Panc1 (cell line): Measurements from ENCODE around the gene CADPS2. TPM values are rescaled to one million over a fixed set of nuclear protein-coding genes. Genes with fewer than 3 reads are reported as not detected.

Experiments
- ATAC-seq: fragments of 200-7000 bp; cut with Tn5 transposase; 2 replicates; pipeline ENCODE4 v1.9.1; 2020; ENCODE audit warnings: mild to moderate bottlenecking, moderate library complexity
- BruUV-seq: library from RNA; stranded (reverse); fragments of 400-500 nt; replicated peaks from 2 replicates; lab custom pipeline; 2021; lab: Mats Ljungman, UMichigan
- CTCF ChIA-PET: fragments of 300-600 bp; sonication (Branson Sonifier 250); formaldehyde crosslinking; loops from one replicate; lab custom pipeline; 2022; ENCODE audit warnings: antibody characterized with exemption; lab: Charles Lee
- POLR2A ChIA-PET: fragments of 300-600 bp; sonication (Branson Sonifier 250); formaldehyde crosslinking; loops from one replicate; lab custom pipeline; 2022; ENCODE audit warnings: antibody characterized with exemption; lab: Charles Lee
- DNase-seq: peaks from one replicate; pipeline ENCODE4 v3.0.0-alpha.2; 2010; ENCODE audit warnings: low read depth, low spot score
- H3K27ac ChIP-seq: 2 replicates; pipeline ENCODE4 v1.5.1; 2011; ENCODE audit warnings: mild to moderate bottlenecking, low read length, inconsistent platforms
- H3K27me3 ChIP-seq: fragments of 200-500 bp; sonication (Bioruptor generic); 2 replicates; pipeline ENCODE4 v1.6.0; 2014; ENCODE audit warnings: low read length, inconsistent platforms; ENCODE audit not compliant: control insufficient read depth, insufficient read depth
- H3K36me3 ChIP-seq: fragments of 200-500 bp; sonication (Bioruptor generic); 2 replicates; pipeline ENCODE4 v1.5.1; 2014; ENCODE audit warnings: inconsistent platforms, mild to moderate bottlenecking, low read length, moderate library complexity; ENCODE audit not compliant: control insufficient read depth, insufficient read depth
- H3K4me1 ChIP-seq: 2 replicates; pipeline ENCODE4 v1.5.1; 2011; ENCODE audit warnings: inconsistent platforms, mild to moderate bottlenecking, low read length, moderate library complexity; ENCODE audit not compliant: control insufficient read depth, insufficient read depth
- H3K4me3 ChIP-seq, 2 experiments: 2 replicates each; pipeline ENCODE4 v1.5.1; 2011 to 2012; ENCODE audit warnings: low read depth in 2 of 2, low read length in 2 of 2, mild to moderate bottlenecking in 2 of 2, inconsistent platforms in 1 of 2, moderate library complexity in 1 of 2
- H3K9me3 ChIP-seq: fragments of 200-500 bp; sonication (Bioruptor generic); 2 replicates; pipeline ENCODE4 v1.5.1; 2014; ENCODE audit warnings: low read depth, mild to moderate bottlenecking, inconsistent platforms, low read length, moderate library complexity; ENCODE audit not compliant: control insufficient read depth, insufficient read depth
- CTCF ChIP-seq: fragments of 450-650 bp; IDR thresholded peaks from 2 replicates; pipeline ENCODE4 v1.5.1; 2017; ENCODE audit warnings: mild to moderate bottlenecking
- POLR2AphosphoS5 ChIP-seq: IDR thresholded peaks from 2 replicates; pipeline ENCODE4 v1.6.1; 2012; ENCODE audit warnings: mild to moderate bottlenecking, low read depth, low read length, moderate library complexity
- REST ChIP-seq, 2 experiments: IDR thresholded peaks; 2 replicates each; pipeline ENCODE4 v1.6.1; 2011 to 2012; ENCODE audit warnings: low read depth in 2 of 2, control low read depth in 1 of 2, low read length in 1 of 2, mild to moderate bottlenecking in 1 of 2, moderate library complexity in 1 of 2; ENCODE audit not compliant: insufficient read depth in 1 of 2
- SIN3A ChIP-seq: IDR thresholded peaks from 2 replicates; pipeline ENCODE4 v1.6.1; 2012; ENCODE audit warnings: low read depth, mild to moderate bottlenecking, low read length, moderate library complexity, borderline replicate concordance; ENCODE audit not compliant: insufficient read depth
- TCF7L2 ChIP-seq: IDR thresholded peaks from 2 replicates; pipeline ENCODE4 v1.6.1; 2011; ENCODE audit warnings: mild to moderate bottlenecking, low read depth, low read length, inconsistent platforms
- in situ Hi-C: cut with HindIII; loops from 2 replicates; pipeline ENCODE4 v1.10.0; 2016; ENCODE audit warnings: low sequenced_read_pairs, low pct_unique_long_range_greater_than_20kb
- intact Hi-C: fragments of 100-400 bp; cut with micrococcal nuclease; formaldehyde crosslinking; loops from one replicate; pipeline ENCODE4 v1.10.0; 2022; ENCODE audit not compliant: unreplicated experiment
- total RNA-seq: library from RNA; stranded (reverse); gene quantifications from one replicate; pipeline ENCODE4 v1.2.1, GENCODE V29; 2021; ENCODE audit not compliant: unreplicated experiment

Gene CADPS2
- total RNA-seq, 1 experiment from 2014 or later = 1.6 TPM

GRCh38 chr7:122864016-122864415 lies 22.2 kb downstream of the CADPS2 start:
- POLR2A ChIA-PET = no interaction called here
- TF ChIP-seq REST (IDR thresholded peaks at IDR 0.05; ENCODE audit: insufficient read depth in 1 of 2, low read depth in 2 of 2, low read length in 1 of 2) (no peak), CTCF (no peak)
- CTCF ChIA-PET = no interaction called here

GRCh38 chr7:122858320-122858719 lies 27.9 kb downstream of the CADPS2 start:
- no peaks in the 10 kb centered on the region for H3K9me3 ChIP-seq
- CTCF ChIA-PET = no interaction called here
- intact Hi-C loops (no loop called here), in situ Hi-C loops (no loop called here)
- H3K36me3 ChIP-seq = no peaks in the 10 kb centered on the region
- no peak overlapping the region for H3K4me3 ChIP-seq
- H3K4me1 ChIP-seq = no peaks in the 10 kb centered on the region
- POLR2A ChIA-PET = no interaction called here
- no peak overlapping the region for H3K27ac ChIP-seq
- DNase-seq (no peak), ATAC-seq (no peak)
- H3K27me3 ChIP-seq = no peaks in the 10 kb centered on the region
- TF ChIP-seq CTCF (no peak), TCF7L2 (no peak), POLR2AphosphoS5 (no peak), SIN3A (no peak), REST (IDR thresholded peaks at IDR 0.05; ENCODE audit: insufficient read depth in 1 of 2, low read depth in 2 of 2, low read length in 1 of 2) (no peak)
- BruUV-seq = no TSS peak

More at GRCh38 chr7:122864016-122864415, 22.2 kb downstream of the CADPS2 start:
- BruUV-seq = no TSS peak
- no peaks in the 10 kb centered on the region for H3K36me3 ChIP-seq
- in situ Hi-C loops = no loop called here
- H3K27ac ChIP-seq = no peak overlapping the region
- no peak overlapping the region for H3K4me3 ChIP-seq
- no peaks in the 10 kb centered on the region for H3K4me1 ChIP-seq
- DNase-seq (no peak), ATAC-seq (no peak)
- intact Hi-C loops = no loop called here
- H3K9me3 ChIP-seq = peaks cover 2% of the 10 kb centered on the region; the same call in 1 of the 2 replicates
- H3K27me3 ChIP-seq = no peaks in the 10 kb centered on the region
